GM23338 (cell line): Measurements from ENCODE around the gene WWC1. TPM values are rescaled to one million over a fixed set of nuclear protein-coding genes. Genes with fewer than 3 reads are reported as not detected.

Experiments
- ATAC-seq: fragments of 200-7000 bp; cut with Tn5 transposase; 3 replicates; pipeline ENCODE4 v1.9.1; 2020
- DNase-seq: peaks from one replicate; pipeline ENCODE4 v3.0.0-alpha.2; 2015; ENCODE audit warnings: low spot score
- H2AFZ ChIP-seq: fragments of 200-600 bp; sonication (generic); 2 replicates; pipeline ENCODE4 v1.8.0; 2016; ENCODE audit warnings: antibody characterized with exemption, mild to moderate bottlenecking, moderate library complexity
- H3F3A ChIP-seq: fragments of 200-600 bp; sonication (generic); replicated peaks from 2 replicates; pipeline ENCODE4 v1.8.0; 2017; ENCODE audit warnings: antibody characterized with exemption, mixed run types, low read depth
- H3K27ac ChIP-seq: fragments of 200-600 bp; sonication (generic); 2 replicates; pipeline ENCODE4 v1.6.1; 2016; ENCODE audit warnings: low read depth
- H3K27me3 ChIP-seq: fragments of 200-600 bp; sonication (generic); 2 replicates; pipeline ENCODE4 v1.8.0; 2016; ENCODE audit warnings: mild to moderate bottlenecking, mixed run types, moderate library complexity; ENCODE audit not compliant: insufficient read depth
- H3K36me3 ChIP-seq: fragments of 200-600 bp; sonication (generic); 2 replicates; pipeline ENCODE4 v1.8.0; 2016; ENCODE audit warnings: mild to moderate bottlenecking; ENCODE audit not compliant: insufficient read depth
- H3K4me1 ChIP-seq: fragments of 200-600 bp; sonication (generic); 2 replicates; pipeline ENCODE4 v1.8.0; 2016; ENCODE audit warnings: mild to moderate bottlenecking, moderate library complexity; ENCODE audit not compliant: insufficient read depth
- H3K4me2 ChIP-seq: fragments of 200-600 bp; sonication (generic); 2 replicates; pipeline ENCODE4 v1.7.1; 2017; ENCODE audit warnings: mixed run types
- H3K4me3 ChIP-seq: fragments of 200-600 bp; sonication (generic); 2 replicates; pipeline ENCODE4 v1.6.1; 2016; ENCODE audit warnings: mixed run types
- H3K79me2 ChIP-seq: fragments of 200-600 bp; sonication (generic); replicated peaks from 2 replicates; pipeline ENCODE4 v1.8.0; 2017; ENCODE audit warnings: mild to moderate bottlenecking; ENCODE audit not compliant: insufficient read depth
- H3K9me2 ChIP-seq: fragments of 200-600 bp; sonication (generic); 2 replicates; pipeline ENCODE4 v1.8.0; 2017; ENCODE audit not compliant: insufficient read depth
- H4K20me1 ChIP-seq: fragments of 200-600 bp; sonication (generic); replicated peaks from 2 replicates; pipeline ENCODE4 v1.8.0; 2017; ENCODE audit warnings: mild to moderate bottlenecking; ENCODE audit not compliant: insufficient read depth
- H3K27ac Mint-ChIP-seq: 2 replicates; pipeline ENCODE4 v1.8.0; 2020; ENCODE audit warnings: inconsistent platforms, mild to moderate bottlenecking, moderate library complexity, mixed read lengths
- H3K27me3 Mint-ChIP-seq: 3 replicates; pipeline ENCODE4 v1.8.0; 2022; ENCODE audit warnings: low read depth, mild to moderate bottlenecking, moderate library complexity, mixed read lengths, inconsistent platforms; ENCODE audit not compliant: insufficient read depth, poor library complexity
- H3K36me3 Mint-ChIP-seq: 3 replicates; pipeline ENCODE4 v1.8.0; 2021; ENCODE audit warnings: low read depth, mild to moderate bottlenecking, inconsistent platforms, moderate library complexity, mixed read lengths
- H3K4me1 Mint-ChIP-seq: 3 replicates; pipeline ENCODE4 v1.8.0; 2020; ENCODE audit warnings: mild to moderate bottlenecking, inconsistent platforms, mixed read lengths
- H3K4me3 Mint-ChIP-seq: 3 replicates; pipeline ENCODE4 v1.8.0; 2021; ENCODE audit warnings: moderate library complexity, mild to moderate bottlenecking, inconsistent platforms, mixed read lengths
- H3K9me3 Mint-ChIP-seq: 3 replicates; pipeline ENCODE4 v1.8.0; 2020; ENCODE audit warnings: moderate library complexity, mild to moderate bottlenecking, inconsistent platforms, mixed read lengths
- CREB1 ChIP-seq: fragments of 250-450 bp; sonication (Bioruptor Pico); IDR thresholded peaks from 2 replicates; pipeline ENCODE4 v1.5.0; 2020; ENCODE audit warnings: low read depth, mild to moderate bottlenecking, moderate library complexity
- ETS1 ChIP-seq: IDR thresholded peaks from 2 replicates; pipeline ENCODE4 v1.6.1; 2016; ENCODE audit warnings: antibody characterized with exemption
- EZH2 ChIP-seq: fragments of 200-600 bp; sonication (generic); IDR thresholded peaks from one replicate; pipeline ENCODE4 v1.8.0; 2017; ENCODE audit warnings: antibody characterized with exemption, mild to moderate bottlenecking, low read depth; ENCODE audit not compliant: unreplicated experiment
- JUNB ChIP-seq: IDR thresholded peaks from one replicate; pipeline ENCODE4 v1.6.1; 2016; ENCODE audit warnings: antibody characterized with exemption; ENCODE audit not compliant: unreplicated experiment
- POLR2AphosphoS5 ChIP-seq: IDR thresholded peaks from 2 replicates; pipeline ENCODE4 v1.6.1; 2016; ENCODE audit warnings: antibody characterized with exemption, low read depth
- REST ChIP-seq: IDR thresholded peaks from one replicate; pipeline ENCODE4 v1.6.1; 2018; ENCODE audit warnings: antibody characterized with exemption; ENCODE audit not compliant: unreplicated experiment
- STAT1 ChIP-seq: IDR thresholded peaks from one replicate; pipeline ENCODE4 v1.6.1; 2016; ENCODE audit warnings: antibody characterized with exemption; ENCODE audit not compliant: unreplicated experiment
- ZNF114 ChIP-seq: fragments of 250-450 bp; sonication (Bioruptor Pico); IDR thresholded peaks from 2 replicates; pipeline ENCODE4 v1.5.0; 2020; ENCODE audit warnings: mild to moderate bottlenecking, moderate library complexity
- ZNF331 ChIP-seq: fragments of 250-450 bp; sonication (Bioruptor Pico); IDR thresholded peaks from 2 replicates; pipeline ENCODE4 v1.5.0; 2020; ENCODE audit warnings: low read depth, mild to moderate bottlenecking, moderate library complexity
- ZNF462 ChIP-seq: fragments of 250-450 bp; sonication (Bioruptor Pico); IDR thresholded peaks from 2 replicates; pipeline ENCODE4 v1.5.0; 2020; ENCODE audit warnings: mild to moderate bottlenecking, moderate library complexity
- polyA plus RNA-seq: library from polyadenylated mRNA; unstranded; fragments of >200 nt; fragmentation: Nextera tagmentation; extraction: Ambion mirVana; gene quantifications from 2 replicates; pipeline ENCODE4 v1.2.1, GENCODE V29; 2016
- total RNA-seq: library from RNA; depleted of rRNA; stranded (reverse); fragments of >200 nt; shearing (Covaris generic); gene quantifications from 2 replicates; pipeline ENCODE4 v1.2.3, GENCODE V29; 2014

Gene WWC1
- total and polyA plus RNA-seq, 2 experiments from 2014 or later = 25.4 to 27.8 TPM

GRCh38 chr5:168417731-168418429 is 126.4 kb downstream of the WWC1 start:
- Histone ChIP-seq H3K9me2 (no peaks in the 10 kb centered on the region), H3K4me1 (no peaks in the 10 kb centered on the region), H3K79me2 (no peaks in the 10 kb centered on the region), H4K20me1 (no peaks in the 10 kb centered on the region), H3K4me2 (no peak overlapping the region), H3K27me3 (no peaks in the 10 kb centered on the region), H2AFZ (no peak overlapping the region), H3K27ac (no peak overlapping the region), H3K36me3 (no peaks in the 10 kb centered on the region; the same call in 1 of the 2 replicates), H3F3A (no peaks in the 10 kb centered on the region), H3K4me3 (no peak overlapping the region)
- H3K27ac Mint-ChIP-seq = no peak overlapping the region
- DNase-seq (no peak), ATAC-seq (no peak)
- peaks cover 22% of the 10 kb centered on the region for H3K36me3 Mint-ChIP-seq
- no peaks in the 10 kb centered on the region; the same call in 1 of the 3 replicates for H3K9me3 Mint-ChIP-seq
- H3K4me1 Mint-ChIP-seq = no peaks in the 10 kb centered on the region
- H3K4me3 Mint-ChIP-seq = no peak overlapping the region
- TF ChIP-seq ZNF462 (CRISPR knock-in tag) (no peak), REST (no peak), ETS1 (no peak), JUNB (no peak), ZNF114 (no peak), CREB1 (no peak), ZNF331 (CRISPR knock-in tag) (no peak), POLR2AphosphoS5 (no peak), EZH2 (no peak), STAT1 (no peak)
- H3K27me3 Mint-ChIP-seq = peaks cover 7% of the 10 kb centered on the region
